Mesothelial cell of epicardium (in vitro differentiated cells): Measurements from ENCODE around the gene INHBE. TPM values are rescaled to one million over a fixed set of nuclear protein-coding genes. Genes with fewer than 3 reads are reported as not detected.
"Not testable (repeated sequence)": the region's sequence is repeated elsewhere in the genome, so short reads cannot be mapped to it uniquely, and the experiment has no call there.

Experiments used
- DNase-seq, 2 experiments: peaks; one replicate each; pipeline ENCODE4 v3.0.0; 2021; ENCODE audit warnings: low spot score in 2 of 2; ENCODE audit not compliant: unreplicated experiment in 2 of 2
- H3K27ac Mint-ChIP-seq: 2 replicates; pipeline ENCODE4 v1.8.0; 2021; ENCODE audit warnings: mixed read lengths
- H3K27me3 Mint-ChIP-seq: 2 replicates; pipeline ENCODE4 v1.8.0; 2021; ENCODE audit warnings: low read depth, mixed read lengths
- H3K36me3 Mint-ChIP-seq: 2 replicates; pipeline ENCODE4 v1.8.0; 2021; ENCODE audit warnings: mixed read lengths
- H3K4me1 Mint-ChIP-seq: 2 replicates; pipeline ENCODE4 v1.8.0; 2021; ENCODE audit warnings: mixed read lengths
- H3K4me3 Mint-ChIP-seq: 2 replicates; pipeline ENCODE4 v1.8.0; 2021; ENCODE audit warnings: mild to moderate bottlenecking, moderate library complexity, mixed read lengths
- H3K9me3 Mint-ChIP-seq: 2 replicates; pipeline ENCODE4 v1.8.0; 2021; ENCODE audit warnings: mixed read lengths
- total RNA-seq: library from RNA; stranded (reverse); gene quantifications from 3 replicates; pipeline ENCODE4 v1.2.1, GENCODE V29; 2021
- TF ChIP-seq, protein P1 (sequence below): fragments of 200-600 bp; sonication (generic); IDR thresholded peaks from one replicate; pipeline ENCODE4 v1.5.0; 2021; ENCODE audit warnings: antibody characterized with exemption; ENCODE audit not compliant: unreplicated experiment

Gene INHBE
- total RNA-seq, 1 donor from 2014 or later: 0.09 TPM

- Mint-ChIP-seq H3K36me3 (peaks cover 16% of the 10 kb centered on the region), H3K27ac (peak overlapping the region; percentile 95), H3K9me3 (no peaks in the 10 kb centered on the region), H3K4me1 (peaks cover 14% of the 10 kb centered on the region), H3K4me3 (peak overlapping the region; percentile 95), H3K27me3 (no peaks in the 10 kb centered on the region)
- TF ChIP-seq, protein P1, sequence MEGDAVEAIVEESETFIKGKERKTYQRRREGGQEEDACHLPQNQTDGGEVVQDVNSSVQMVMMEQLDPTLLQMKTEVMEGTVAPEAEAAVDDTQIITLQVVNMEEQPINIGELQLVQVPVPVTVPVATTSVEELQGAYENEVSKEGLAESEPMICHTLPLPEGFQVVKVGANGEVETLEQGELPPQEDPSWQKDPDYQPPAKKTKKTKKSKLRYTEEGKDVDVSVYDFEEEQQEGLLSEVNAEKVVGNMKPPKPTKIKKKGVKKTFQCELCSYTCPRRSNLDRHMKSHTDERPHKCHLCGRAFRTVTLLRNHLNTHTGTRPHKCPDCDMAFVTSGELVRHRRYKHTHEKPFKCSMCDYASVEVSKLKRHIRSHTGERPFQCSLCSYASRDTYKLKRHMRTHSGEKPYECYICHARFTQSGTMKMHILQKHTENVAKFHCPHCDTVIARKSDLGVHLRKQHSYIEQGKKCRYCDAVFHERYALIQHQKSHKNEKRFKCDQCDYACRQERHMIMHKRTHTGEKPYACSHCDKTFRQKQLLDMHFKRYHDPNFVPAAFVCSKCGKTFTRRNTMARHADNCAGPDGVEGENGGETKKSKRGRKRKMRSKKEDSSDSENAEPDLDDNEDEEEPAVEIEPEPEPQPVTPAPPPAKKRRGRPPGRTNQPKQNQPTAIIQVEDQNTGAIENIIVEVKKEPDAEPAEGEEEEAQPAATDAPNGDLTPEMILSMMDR: no peak
- no peak for DNase-seq
Observed at GRCh38 chr12:57488402-57489156, 33.5 kb downstream of the INHBE start.

GRCh38 chr12:57489157-57489641, 34.1 kb downstream of the INHBE start:
- H3K36me3 Mint-ChIP-seq: peaks cover 16% of the 10 kb centered on the region
- H3K4me3 Mint-ChIP-seq: peak overlapping the region; percentile 95
- peak overlapping the region; percentile 95 for H3K27ac Mint-ChIP-seq
- DNase-seq: no peak
- peaks cover 14% of the 10 kb centered on the region for H3K4me1 Mint-ChIP-seq
- H3K9me3 Mint-ChIP-seq: no peaks in the 10 kb centered on the region
- H3K27me3 Mint-ChIP-seq: no peaks in the 10 kb centered on the region
- TF ChIP-seq, protein P1: no peak

- Mint-ChIP-seq H3K36me3 (peaks cover 19% of the 10 kb centered on the region), H3K4me1 (peaks cover 14% of the 10 kb centered on the region), H3K27me3 (no peaks in the 10 kb centered on the region), H3K27ac (no peak overlapping the region), H3K4me3 (no peak overlapping the region), H3K9me3 (no peaks in the 10 kb centered on the region)
- TF ChIP-seq, protein P1: no peak
- DNase-seq: no peak
Observed at GRCh38 chr12:57490126-57490525, 35.0 kb downstream of the INHBE start.

- H3K9me3 Mint-ChIP-seq: no peaks in the 10 kb centered on the region
- TF ChIP-seq, protein P1: no peak
- no peaks in the 10 kb centered on the region for H3K27me3 Mint-ChIP-seq
- no peak overlapping the region for H3K4me3 Mint-ChIP-seq
- peaks cover 14% of the 10 kb centered on the region for H3K4me1 Mint-ChIP-seq
- no peak overlapping the region for H3K27ac Mint-ChIP-seq
- H3K36me3 Mint-ChIP-seq: peaks cover 24% of the 10 kb centered on the region
- DNase-seq: no peak
Observed at GRCh38 chr12:57491393-57492280, 36.5 kb downstream of the INHBE start.

DNA sequence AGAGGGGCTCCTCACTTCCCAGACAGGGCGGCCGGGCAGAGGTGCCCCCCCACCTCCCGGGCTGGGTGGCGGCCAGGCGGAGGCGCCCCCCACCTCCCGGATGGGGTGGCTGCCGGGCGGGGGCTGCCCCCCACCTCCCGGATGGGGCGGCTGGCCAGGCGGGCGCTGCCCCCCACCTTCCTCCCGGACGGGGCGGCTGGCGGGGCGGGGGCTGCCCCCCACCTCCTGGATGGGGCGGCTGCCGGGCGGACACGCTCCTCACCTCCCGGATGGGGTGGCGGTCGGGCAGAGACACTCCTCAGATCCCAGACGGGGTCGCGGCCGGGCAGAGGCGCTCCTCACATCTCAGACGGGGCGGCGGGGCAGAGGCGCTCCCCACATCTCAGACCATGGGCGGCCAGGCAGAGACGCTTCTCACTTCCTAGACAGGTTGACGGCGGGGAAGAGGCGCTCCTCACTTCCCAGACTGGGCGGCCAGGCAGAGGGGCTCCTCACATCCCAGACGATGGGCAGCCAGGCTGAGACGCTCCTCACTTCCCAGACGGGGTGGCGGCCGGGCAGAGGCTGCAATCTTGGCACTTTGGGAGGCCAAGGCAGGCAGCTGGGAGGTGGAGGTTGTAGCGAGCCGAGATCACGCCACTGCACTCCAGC, 40.1 kb downstream of the INHBE start:
- not testable (repeated sequence) for DNase-seq
- H3K36me3 Mint-ChIP-seq: peaks cover 42% of the 10 kb centered on the region

More for the DNA sequence above, 40.1 kb downstream of the INHBE start:
- not testable (repeated sequence) for H3K9me3 Mint-ChIP-seq, H3K27ac Mint-ChIP-seq, H3K4me1 Mint-ChIP-seq, H3K27me3 Mint-ChIP-seq, H3K4me3 Mint-ChIP-seq
